Right cardiac atrium (tissue), 5 donors: Measurements from ENCODE around the gene FAM133A. TPM values are rescaled to one million over a fixed set of nuclear protein-coding genes. Genes with fewer than 3 reads are reported as not detected.

Experiments
- polyA plus RNA-seq: library from polyadenylated mRNA; stranded (reverse); fragments of 200-250 nt; gene quantifications from one replicate; pipeline ENCODE4 v1.2.3, GENCODE V29; 2013
- total RNA-seq, 4 donors: library from RNA; stranded (reverse); fragmentation: NEBNext Ultra II Directional; extraction: Animal tissue kit (Norgen Biotek cat#: 25700); gene quantifications; one replicate each; pipeline ENCODE4 v1.2.1, GENCODE V29; 2021
- donor health status: healthy with polysubstance abuse.
- donor health status: DM: no; HTN: yes; CAD: no.
- donor health status: DM: no; HTN: no; CAD: no.
- donor health status: DM: no; HTN: yes; CAD: no; lungs with severe emphysema.
- donor health status: DM: yes; HTN: yes; CAD: no.

Gene FAM133A
- total and polyA plus RNA-seq, 5 donors = 0.27 to 1.4 (median 0.59) TPM

Other genes starting within 250 kb of the FAM133A start
- 10 to 100 TPM in 3 of 4 donors, 1 to 10 TPM in 1; 8.9 to 22.3 (median 14.6) TPM for gene NAP1L3, start 628 bp upstream of the FAM133A start, total RNA-seq
- gene NAP1L3, start 628 bp upstream of the FAM133A start, polyA plus RNA-seq = 9.0 TPM